Astrocyte (in vitro differentiated cells and primary cell): Measurements from ENCODE around the gene SENP8.

Source experiments
- CTCF ChIP-seq: IDR thresholded peaks from 2 replicates; pipeline ENCODE4 v1.5.1; 2011; ENCODE audit warnings: low read depth, mild to moderate bottlenecking, inconsistent platforms, low read length, moderate library complexity; ENCODE audit not compliant: insufficient read depth
- EZH2 ChIP-seq: IDR thresholded peaks from 2 replicates; pipeline ENCODE4 v1.6.1; 2012; ENCODE audit warnings: mild to moderate bottlenecking, low read length, inconsistent platforms; ENCODE audit not compliant: insufficient read depth

- TF ChIP-seq CTCF (no peak), EZH2 (no peak)
Measured at GRCh38 chr15:72098040-72098439, 20.2 kb upstream of the SENP8 start.
